Measurements from ENCODE around the gene CD160.
"Not testable (repeated sequence)": the region's sequence is repeated elsewhere in the genome, so short reads cannot be mapped to it uniquely, and the experiment has no call there.

GRCh38 chr1:145762001-145762400 is 42.7 kb downstream of the CD160 start:
- not testable (repeated sequence) for TF ChIP-seq CTCF (IDR thresholded peaks at IDR 0.05); ZFX (IDR thresholded peaks at IDR 0.05; ENCODE audit: borderline replicate concordance)

Measured in 22Rv1 (cell line).